NCI-H1417 treated with DMSO at 0.1 percent for 48 hours (cell line): ENCODE data around the gene VGLL1.
A peak's percentile ranks its signal among the peaks of the same experiment; 100 is the strongest.

Source experiments
- DNase-seq: peaks from one replicate; lab custom pipeline; 2025; lab: John Stamatoyannopoulos, UW

VGLL1 gene, protein sequence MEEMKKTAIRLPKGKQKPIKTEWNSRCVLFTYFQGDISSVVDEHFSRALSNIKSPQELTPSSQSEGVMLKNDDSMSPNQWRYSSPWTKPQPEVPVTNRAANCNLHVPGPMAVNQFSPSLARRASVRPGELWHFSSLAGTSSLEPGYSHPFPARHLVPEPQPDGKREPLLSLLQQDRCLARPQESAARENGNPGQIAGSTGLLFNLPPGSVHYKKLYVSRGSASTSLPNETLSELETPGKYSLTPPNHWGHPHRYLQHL

GRCh38 chrX:136531951-136532350 lies at the start of gene VGLL1:
Gene VGLL1 (plus strand): TSS chrX:136532215. CDS start chrX:136536021, 3,806 bp downstream.
- DNase-seq, result no peak

- DNase-seq, result no peak
These were observed 44.4 kb upstream of the VGLL1 start, which contains the start of gene BRS3 for GRCh38 chrX:136487647-136488046. Gene BRS3 (plus strand): TSS chrX:136487947. CDS start chrX:136488115, 168 bp downstream.

GRCh38 chrX:136488706-136489105 lies 43.3 kb upstream of the VGLL1 start:
- no peak for DNase-seq

DNA sequence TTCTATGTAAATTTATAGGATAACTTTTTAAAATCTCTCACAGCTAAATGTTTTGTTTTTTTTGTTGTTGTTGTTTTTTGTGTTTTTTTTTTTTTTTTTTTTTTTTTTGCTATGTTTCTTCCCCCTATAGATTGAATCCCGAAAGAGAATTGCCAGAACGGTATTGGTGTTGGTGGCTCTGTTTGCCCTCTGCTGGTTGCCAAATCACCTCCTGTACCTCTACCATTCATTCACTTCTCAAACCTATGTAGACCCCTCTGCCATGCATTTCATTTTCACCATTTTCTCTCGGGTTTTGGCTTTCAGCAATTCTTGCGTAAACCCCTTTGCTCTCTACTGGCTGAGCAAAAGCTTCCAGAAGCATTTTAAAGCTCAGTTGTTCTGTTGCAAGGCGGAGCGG lies 40.2 kb upstream of the VGLL1 start:
- DNase-seq, result no peak

DNA sequence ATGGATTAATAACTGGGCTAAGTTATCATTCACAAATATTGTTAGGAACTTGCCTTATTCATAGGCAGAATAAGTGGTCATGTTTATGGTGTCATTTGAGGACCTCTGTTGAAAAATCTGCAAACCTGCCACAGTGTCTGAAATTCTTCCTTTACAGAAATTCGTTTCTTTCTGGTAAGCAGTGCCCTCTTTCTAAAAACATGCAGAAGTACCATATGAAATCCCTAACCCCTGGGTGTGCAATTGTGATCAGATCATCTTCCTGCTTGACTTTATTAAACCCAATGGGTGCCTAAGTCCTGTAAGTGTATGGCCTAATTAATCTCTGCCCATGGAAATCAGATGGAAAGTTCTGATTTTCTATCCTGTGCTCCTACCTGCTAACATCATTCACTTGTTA lies 39.0 kb upstream of the VGLL1 start:
- no peak for DNase-seq

DNA sequence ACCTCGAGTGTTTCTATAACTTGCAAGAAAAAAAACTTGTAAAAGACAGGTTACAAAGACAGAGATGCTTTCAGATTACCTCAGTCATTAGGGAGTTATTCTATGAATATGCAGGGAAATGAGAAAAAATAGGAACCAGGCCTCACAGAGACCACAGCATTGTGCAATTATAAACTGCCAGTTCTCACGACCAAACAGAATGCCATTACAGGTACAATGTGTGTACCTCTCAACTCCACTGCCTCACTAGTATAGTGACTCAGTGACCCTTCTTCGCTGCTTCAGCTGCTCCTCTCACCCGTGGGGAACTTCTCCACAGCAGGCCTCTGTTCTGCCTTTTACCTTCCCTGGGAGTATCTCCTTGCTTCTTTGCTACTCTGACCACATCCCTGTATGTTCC lies 37.0 kb upstream of the VGLL1 start:
- DNase-seq, result no peak

DNA sequence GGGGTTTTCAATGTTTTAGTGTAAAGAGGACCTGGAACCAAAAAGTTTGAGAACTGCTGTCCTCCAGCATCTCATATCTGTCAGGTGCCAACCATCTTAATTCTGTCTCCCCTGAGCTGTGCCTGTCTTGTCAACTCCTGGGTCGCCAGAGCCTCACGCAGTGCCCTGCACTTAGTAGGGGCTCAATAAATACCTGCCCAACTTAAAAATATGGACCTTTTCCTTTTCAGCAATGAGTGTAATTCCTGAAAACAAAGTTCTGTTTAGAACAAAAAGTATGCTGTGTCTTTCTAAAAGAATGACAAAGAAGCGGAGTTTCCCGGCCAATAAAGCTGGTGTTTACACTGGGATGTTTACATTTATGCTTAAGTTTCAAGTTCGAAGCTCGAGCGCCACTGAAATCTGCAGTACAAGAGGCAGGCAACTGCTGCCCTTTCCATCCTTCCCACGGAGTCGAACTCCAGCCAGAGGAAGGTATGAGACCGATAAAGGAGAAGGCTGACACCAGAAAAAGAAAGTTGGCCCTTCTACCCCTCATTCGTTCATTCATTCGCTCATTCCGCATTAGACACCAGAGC lies 35.7 kb upstream of the VGLL1 start:
- no peak for DNase-seq

- DNase-seq, result peak; percentile 61
These were observed 35.1 kb upstream of the VGLL1 start for GRCh38 chrX:136496764-136497555.

GRCh38 chrX:136497556-136498052 lies 34.4 kb upstream of the VGLL1 start, which contains the start of gene HTATSF1:
Gene HTATSF1 (plus strand): TSS chrX:136497592. CDS start chrX:136497685, 93 bp downstream.
- no peak for DNase-seq

- no peak for DNase-seq
These were observed 12.9 kb upstream of the VGLL1 start for GRCh38 chrX:136519069-136519468.

DNA sequence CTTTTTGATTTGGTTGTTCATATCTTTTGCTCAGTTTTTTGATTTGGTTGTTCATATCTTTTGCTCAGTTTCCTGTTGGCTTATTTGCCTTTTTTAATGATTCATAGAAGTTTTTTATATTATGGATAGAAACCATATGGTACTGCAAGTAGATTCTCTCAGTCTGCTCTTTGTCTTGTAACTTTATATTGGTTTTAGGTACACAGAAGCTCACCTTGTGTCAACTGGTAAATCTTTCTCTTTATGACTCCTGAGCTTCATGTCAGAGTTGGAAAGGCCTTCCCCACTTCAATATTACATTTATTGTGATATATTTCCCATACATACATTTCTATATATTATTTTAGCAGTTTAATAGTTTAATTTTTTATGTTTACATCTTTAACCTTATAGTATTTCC lies 8.2 kb upstream of the VGLL1 start:
- DNase-seq, result no peak

GRCh38 chrX:136525738-136526606 lies 6.0 kb upstream of the VGLL1 start:
- no peak for DNase-seq

DNA sequence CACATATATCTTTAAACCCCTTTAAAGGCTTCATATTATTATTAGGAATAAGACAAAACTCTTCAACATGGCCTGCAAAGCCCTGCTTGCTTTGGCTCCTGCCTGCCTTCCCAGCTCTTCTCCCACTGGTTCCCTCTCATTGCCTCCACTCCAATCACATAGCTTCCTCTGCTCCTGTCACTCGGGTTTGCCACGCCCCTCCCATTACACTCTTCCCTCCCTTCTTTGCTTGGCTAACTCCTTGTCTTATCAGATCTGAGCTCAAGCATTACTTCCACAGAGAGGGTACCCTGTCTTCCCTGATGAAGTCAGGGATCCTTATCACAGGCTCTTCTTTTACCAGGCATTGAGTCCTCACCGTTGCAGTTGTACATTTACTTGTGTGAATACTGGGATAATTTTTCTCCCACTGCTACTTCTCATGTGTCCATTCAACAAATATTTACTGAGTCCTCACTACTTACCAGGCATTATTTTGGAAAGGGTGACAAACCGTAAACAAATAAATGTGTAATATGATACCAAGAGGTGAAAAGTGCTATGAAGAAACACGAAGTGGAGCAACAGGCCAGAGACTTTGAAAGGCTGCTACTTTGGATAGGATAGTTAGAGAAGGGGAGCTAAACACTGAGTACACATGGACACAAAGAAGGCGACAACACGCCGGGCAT lies 3.2 kb upstream of the VGLL1 start:
- DNase-seq, result no peak

DNA sequence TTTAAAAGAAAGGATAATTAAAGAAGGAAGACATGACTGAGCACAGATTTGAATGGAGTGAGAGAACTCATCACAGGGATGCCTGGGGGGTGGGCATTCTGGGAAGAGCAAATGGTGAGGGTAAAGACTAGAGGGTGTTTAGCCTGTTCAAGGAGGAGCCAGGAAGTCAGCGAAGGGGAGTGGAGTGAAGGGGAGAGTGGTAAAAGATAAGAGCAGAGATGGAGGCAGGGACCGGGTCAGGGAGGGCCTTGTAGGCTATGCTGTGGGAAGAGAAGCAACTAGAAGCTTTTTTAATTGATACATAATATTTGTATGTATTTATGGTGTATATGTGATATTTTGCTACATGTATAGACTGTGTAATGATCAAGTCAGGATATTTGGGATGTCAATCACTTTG lies 2.2 kb upstream of the VGLL1 start:
- no peak for DNase-seq

DNA sequence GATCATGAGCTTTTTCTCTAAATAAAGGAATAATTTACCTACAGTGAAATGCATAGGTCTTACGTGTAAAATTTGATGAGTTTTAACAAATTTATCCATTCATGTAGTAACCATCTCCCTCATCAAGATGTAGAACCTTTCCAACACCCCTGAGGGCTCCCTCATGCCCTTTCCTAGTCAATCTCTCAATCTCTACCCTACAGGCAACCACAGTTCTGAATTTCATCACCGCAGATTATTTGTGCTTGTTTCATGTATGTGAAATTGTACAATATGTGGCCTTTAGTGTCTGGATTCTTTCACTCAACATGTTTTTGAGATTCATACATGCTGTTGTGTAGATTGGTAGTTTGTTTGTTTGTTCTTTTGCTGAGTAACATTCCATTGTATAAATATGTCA lies 2.1 kb downstream of the VGLL1 start:
- DNase-seq, result no peak

- DNase-seq, result no peak
These were observed 6.8 kb downstream of the VGLL1 start for GRCh38 chrX:136538811-136539210.

DNA sequence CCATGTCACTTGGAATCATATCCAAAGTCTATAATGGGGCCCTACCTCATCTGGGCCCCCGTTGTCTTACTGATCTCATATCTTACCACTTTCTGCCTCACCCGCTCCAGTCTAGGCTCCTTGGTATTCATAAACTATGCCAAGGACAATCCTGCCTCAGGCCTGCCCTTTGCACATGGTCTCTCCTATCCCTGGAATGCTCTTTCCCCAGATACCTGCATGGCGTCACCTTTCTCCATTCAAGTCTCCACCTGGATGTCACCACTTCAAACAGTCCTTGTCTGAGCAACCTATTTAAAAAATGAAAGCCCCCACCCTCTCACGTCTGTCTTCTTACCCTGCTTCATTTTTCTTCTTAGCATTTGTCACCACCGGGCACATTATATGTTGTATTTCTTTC lies 8.2 kb downstream of the VGLL1 start:
- DNase-seq, result no peak

DNA sequence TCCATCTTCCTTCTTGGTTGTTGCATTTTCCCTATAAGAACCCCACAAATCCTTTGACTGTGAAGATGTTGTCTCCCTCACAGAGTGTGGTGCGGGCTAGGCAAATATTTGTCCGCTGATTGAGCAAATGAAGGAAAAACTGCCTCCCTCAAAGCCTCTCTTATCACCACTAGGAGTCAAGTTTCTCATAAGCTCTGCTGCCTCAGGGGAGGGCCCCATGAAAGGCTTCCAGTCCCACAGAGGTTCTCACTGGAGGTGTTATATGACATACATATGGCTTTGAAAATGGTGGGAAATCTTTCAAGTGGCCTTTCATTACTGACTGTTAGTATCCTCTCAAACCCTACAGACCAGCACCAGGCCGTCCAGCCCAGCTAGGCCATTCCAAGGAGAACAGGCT lies 9.3 kb downstream of the VGLL1 start:
- DNase-seq, result no peak

DNA sequence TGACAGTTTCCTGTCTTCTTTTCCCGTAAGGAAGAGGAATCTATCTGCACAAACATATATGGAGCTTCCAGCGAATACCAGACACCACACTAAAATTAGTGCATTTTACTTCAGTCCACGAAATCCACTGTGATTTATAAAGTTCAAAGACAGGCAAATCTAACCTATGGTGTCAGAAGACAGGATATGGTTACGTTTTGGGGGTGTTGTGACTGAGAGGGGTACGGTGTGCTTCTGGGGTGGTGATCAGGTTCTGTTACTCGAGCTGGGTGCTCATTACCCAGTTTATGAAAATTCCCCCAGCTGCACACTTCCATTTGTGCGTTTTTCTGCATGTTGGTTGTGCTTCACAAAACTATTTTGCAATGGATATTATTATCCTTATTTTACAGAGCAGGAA lies 10.3 kb downstream of the VGLL1 start:
- DNase-seq, result no peak

DNA sequence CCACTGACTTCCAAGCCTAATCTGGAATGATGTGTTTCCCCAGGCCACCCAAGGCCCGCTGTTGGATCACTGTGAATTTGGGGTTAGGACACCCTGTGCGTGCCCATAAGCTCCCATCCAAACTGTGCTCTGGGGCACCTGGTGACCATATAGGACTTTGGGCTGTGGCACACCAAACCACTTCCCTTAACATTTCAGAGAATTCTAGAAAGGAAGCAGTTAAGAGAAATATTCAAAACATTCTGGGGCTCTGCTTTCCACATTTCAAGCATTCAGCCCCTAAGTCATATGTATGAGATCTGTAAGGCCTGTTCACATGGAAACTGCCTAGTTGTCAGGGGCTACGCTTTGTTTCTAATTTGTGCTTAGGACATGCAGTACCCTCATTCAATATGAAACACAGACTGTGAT lies 14.4 kb downstream of the VGLL1 start:
- DNase-seq, result no peak

DNA sequence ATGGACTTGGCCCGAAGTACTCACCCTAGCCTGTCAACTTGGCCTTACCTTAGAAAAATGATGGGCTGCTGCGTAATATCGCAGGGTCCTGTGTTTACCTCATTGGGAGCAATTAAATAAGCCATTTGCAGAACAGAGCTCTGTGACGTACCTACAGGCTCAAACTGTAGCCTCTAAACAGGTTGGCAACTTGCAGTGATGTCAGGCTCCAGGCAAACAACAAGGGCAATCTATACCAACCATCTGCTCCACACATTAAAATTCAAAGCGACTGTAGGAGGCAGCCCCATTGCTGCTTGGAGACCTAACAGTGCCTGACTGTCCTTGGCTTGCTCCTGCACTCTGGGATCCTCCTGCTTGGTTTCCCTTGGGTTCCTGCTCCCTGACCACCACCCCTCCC lies 17.2 kb downstream of the VGLL1 start:
- no peak for DNase-seq
